Kidney glomerular epithelial cell (primary cell): ENCODE data around the gene PAGE4.

Source experiments
- DNase-seq: peaks from one replicate; lab custom pipeline; 2025; lab: John Stamatoyannopoulos, UW

PAGE4 gene

GRCh38 chrX:49876750-49877149 lies 47.6 kb downstream of the PAGE4 start:
- peak; percentile 45 for DNase-seq

DNA sequence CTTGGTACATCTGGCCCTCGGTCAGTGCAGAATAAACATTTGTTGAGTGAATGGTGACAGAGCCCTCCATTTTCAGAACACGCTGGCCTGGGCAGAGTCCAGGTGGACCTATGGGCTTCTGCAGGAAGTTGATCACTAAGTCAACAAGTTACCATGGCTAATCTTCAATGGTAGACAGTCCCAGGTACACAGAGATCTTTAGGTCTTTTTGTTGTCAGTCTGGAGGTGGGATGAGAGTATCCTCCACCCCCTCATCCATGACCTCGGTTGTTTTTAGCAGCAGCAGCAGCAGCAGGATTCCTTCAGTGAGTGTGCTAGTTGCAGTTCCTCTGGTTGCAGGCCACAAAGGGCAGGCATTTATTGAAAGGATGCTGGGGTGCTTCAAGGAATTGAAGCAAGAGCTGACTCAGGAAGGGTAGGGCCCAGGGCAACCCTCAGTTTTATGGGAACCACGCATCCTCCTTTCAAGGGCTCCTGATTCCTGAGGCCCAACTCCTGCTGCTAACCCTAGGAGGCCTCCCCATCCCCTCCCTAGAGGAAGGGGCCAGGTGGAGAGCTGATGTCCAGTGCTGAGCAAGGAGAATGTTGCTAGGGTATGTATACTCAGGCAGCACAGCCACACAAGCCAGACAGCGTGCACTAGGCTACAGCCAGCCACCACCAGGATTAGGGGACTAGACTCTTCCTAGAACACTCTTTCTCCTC lies 48.4 kb downstream of the PAGE4 start:
- DNase-seq = no peak

- no peak for DNase-seq
Observed at GRCh38 chrX:49878128-49878833, 49.2 kb downstream of the PAGE4 start.

DNA sequence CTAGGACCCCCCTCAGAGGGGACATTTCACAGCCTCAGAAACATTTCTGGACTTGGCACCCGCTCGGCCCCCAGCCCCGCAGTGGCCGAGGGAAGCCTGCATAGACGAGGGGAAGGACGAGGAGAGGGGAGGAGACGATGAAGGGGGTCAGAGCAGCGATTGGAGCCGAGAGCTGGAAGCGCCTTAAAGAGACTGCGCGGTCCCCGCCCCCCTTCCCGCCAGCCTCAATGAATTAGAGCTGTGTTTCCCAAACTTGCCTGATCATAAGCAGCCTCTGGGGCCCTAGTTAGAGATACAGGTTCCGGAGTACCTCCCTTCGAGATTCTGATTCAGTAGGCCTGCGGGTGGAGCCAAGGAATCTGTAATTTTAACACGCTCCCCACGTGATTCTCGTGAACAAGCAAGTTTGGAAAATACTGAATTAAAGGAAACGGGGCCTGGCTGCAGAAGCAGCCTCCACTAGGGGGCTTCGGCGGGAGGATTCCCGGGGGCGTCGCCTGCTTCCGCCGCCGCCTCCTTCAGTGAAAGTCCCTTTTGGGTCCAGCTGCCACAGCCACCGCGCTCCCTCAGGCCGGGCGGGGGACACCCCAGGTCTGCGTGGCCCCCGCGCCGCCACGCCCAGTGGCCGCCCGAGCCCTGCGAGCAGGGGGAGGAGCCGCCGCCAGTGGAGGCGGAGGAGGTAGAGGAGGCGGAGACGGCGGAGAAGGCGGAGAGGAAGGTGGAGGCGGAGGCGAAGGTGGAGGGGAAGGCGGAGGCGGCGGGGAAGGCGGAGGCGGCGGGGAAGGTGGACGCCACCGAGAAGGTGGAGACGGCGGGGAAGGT lies 49.9 kb downstream of the PAGE4 start, which contains the start of gene USP27X:
TSS of gene USP27X (plus strand) at position 651 of the 822 bp plus-strand sequence. CDS start 824 bp downstream, outside the sequence.
- peak; percentile 56 for DNase-seq

- DNase-seq = no peak
Observed at GRCh38 chrX:49879656-49880277, 50.7 kb downstream of the PAGE4 start.

DNA sequence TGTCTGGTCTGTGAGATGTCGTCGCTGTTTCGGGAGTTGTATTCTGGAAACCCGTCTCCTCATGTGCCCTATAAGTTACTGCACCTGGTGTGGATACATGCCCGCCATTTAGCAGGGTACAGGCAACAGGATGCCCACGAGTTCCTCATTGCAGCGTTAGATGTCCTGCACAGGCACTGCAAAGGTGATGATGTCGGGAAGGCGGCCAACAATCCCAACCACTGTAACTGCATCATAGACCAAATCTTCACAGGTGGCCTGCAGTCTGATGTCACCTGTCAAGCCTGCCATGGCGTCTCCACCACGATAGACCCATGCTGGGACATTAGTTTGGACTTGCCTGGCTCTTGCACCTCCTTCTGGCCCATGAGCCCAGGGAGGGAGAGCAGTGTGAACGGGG lies 51.6 kb downstream of the PAGE4 start:
- no peak for DNase-seq
